Neural cell (in vitro differentiated cells): ENCODE measurements around the gene TFDP1. TPM values are rescaled to one million over a fixed set of nuclear protein-coding genes. Genes with fewer than 3 reads are reported as not detected.
A peak's percentile ranks its signal among the peaks of the same experiment; 100 is the strongest.

Experiments used
- H2AFZ ChIP-seq: fragments of 200-600, 300-800 bp; sonication (generic), shearing (Covaris generic); 2 replicates; pipeline ENCODE4 v1.6.0; 2014; ENCODE audit warnings: low read depth, mild to moderate bottlenecking, antibody characterized with exemption, low read length, moderate library complexity
- H3F3A ChIP-seq: fragments of 200-600 bp; shearing (Covaris generic); 2 replicates; pipeline ENCODE4 v1.6.1; 2016; ENCODE audit warnings: mild to moderate bottlenecking, moderate library complexity, mixed read lengths, antibody characterized with exemption, low read length; ENCODE audit not compliant: insufficient read depth, poor library complexity, severe bottlenecking
- H3K27ac ChIP-seq: fragments of 200-600, 300-800 bp; sonication (generic), shearing (Covaris generic); 2 replicates; pipeline ENCODE4 v1.5.1; 2014; ENCODE audit warnings: mild to moderate bottlenecking, low read length, moderate library complexity
- H3K27me3 ChIP-seq: fragments of 300-800, 200-600 bp; sonication (generic), shearing (Covaris generic); 2 replicates; pipeline ENCODE4 v1.6.0; 2014; ENCODE audit warnings: mild to moderate bottlenecking, low read depth, low read length, moderate library complexity; ENCODE audit not compliant: insufficient read depth
- H3K36me3 ChIP-seq: fragments of 300-800, 200-600 bp; sonication (generic), shearing (Covaris generic); 2 replicates; pipeline ENCODE4 v1.5.1; 2014; ENCODE audit warnings: mild to moderate bottlenecking, antibody characterized with exemption, low read length, moderate library complexity; ENCODE audit not compliant: insufficient read depth
- H3K4me2 ChIP-seq: fragments of 300-800, 200-600 bp; sonication (generic), shearing (Covaris generic); 2 replicates; pipeline ENCODE4 v1.6.0; 2014; ENCODE audit warnings: mild to moderate bottlenecking, low read length
- H3K4me3 ChIP-seq: fragments of 300-800, 200-600 bp; sonication (generic), shearing (Covaris generic); 2 replicates; pipeline ENCODE4 v1.5.1; 2014; ENCODE audit warnings: mild to moderate bottlenecking, low read length, moderate library complexity
- H3K79me2 ChIP-seq: fragments of 200-600 bp; shearing (Covaris generic); replicated peaks from 2 replicates; pipeline ENCODE4 v1.6.0; 2014; ENCODE audit warnings: mild to moderate bottlenecking, low read length, moderate library complexity; ENCODE audit not compliant: insufficient read depth
- H3K9ac ChIP-seq: fragments of 300-800, 200-600 bp; sonication (generic), shearing (Covaris generic); 2 replicates; pipeline ENCODE4 v1.6.1; 2016; ENCODE audit warnings: mild to moderate bottlenecking, low read length, mixed read lengths
- H3K9me2 ChIP-seq: fragments of 200-600 bp; shearing (Covaris generic); 2 replicates; pipeline ENCODE4 v1.6.1; 2016; ENCODE audit warnings: mild to moderate bottlenecking, low read length, mixed read lengths; ENCODE audit not compliant: insufficient read depth
- H3K9me3 ChIP-seq: fragments of 200-600, 300-800 bp; sonication (generic), shearing (Covaris generic); 2 replicates; pipeline ENCODE4 v1.6.1; 2016; ENCODE audit warnings: mild to moderate bottlenecking, mixed run types, low read length, moderate library complexity, mixed read lengths
- H4K20me1 ChIP-seq: fragments of 200-600 bp; shearing (Covaris generic); 2 replicates; pipeline ENCODE4 v1.6.1; 2016; ENCODE audit warnings: mild to moderate bottlenecking, mixed run types; ENCODE audit not compliant: insufficient read depth
- EP300 ChIP-seq: fragments of 450-650 bp; conservative IDR thresholded peaks from 2 replicates; pipeline ENCODE4 v1.6.1; 2014; ENCODE audit warnings: antibody characterized with exemption, mild to moderate bottlenecking, moderate library complexity; ENCODE audit not compliant: poor library complexity, severe bottlenecking
- EZH2 ChIP-seq: fragments of 200-600, 300-800 bp; shearing (Covaris generic), sonication (generic); IDR thresholded peaks from 2 replicates; pipeline ENCODE4 v1.6.1; 2014; ENCODE audit warnings: antibody characterized with exemption, low read length, borderline replicate concordance, mild to moderate bottlenecking; ENCODE audit not compliant: insufficient read depth, poor library complexity, severe bottlenecking
- MXI1 ChIP-seq: fragments of 450-650 bp; conservative IDR thresholded peaks from 2 replicates; pipeline ENCODE4 v1.6.1; 2014; ENCODE audit warnings: antibody characterized with exemption, mild to moderate bottlenecking; ENCODE audit not compliant: poor library complexity, severe bottlenecking
- POLR2AphosphoS5 ChIP-seq: IDR thresholded peaks from 2 replicates; pipeline ENCODE4 v1.6.1; 2012
- RAD21 ChIP-seq: fragments of 450-650 bp; conservative IDR thresholded peaks from 2 replicates; pipeline ENCODE4 v1.6.1; 2014; ENCODE audit warnings: antibody characterized with exemption, mild to moderate bottlenecking, moderate library complexity
- SMC3 ChIP-seq: fragments of 450-650 bp; conservative IDR thresholded peaks from 2 replicates; pipeline ENCODE4 v1.6.1; 2014; ENCODE audit warnings: antibody characterized with exemption, mild to moderate bottlenecking, moderate library complexity; ENCODE audit not compliant: poor library complexity
- TAF1 ChIP-seq: IDR thresholded peaks from 2 replicates; pipeline ENCODE4 v1.6.1; 2012; ENCODE audit warnings: low read depth
- polyA plus RNA-seq: library from polyadenylated mRNA; depleted of rRNA; stranded (reverse); fragments of >200 nt; gene quantifications from 2 replicates; pipeline ENCODE4 v1.2.3, GENCODE V29; 2014
- TF ChIP-seq, protein P1 (sequence below): IDR thresholded peaks from 2 replicates; pipeline ENCODE4 v1.6.1; 2012; ENCODE audit warnings: borderline replicate concordance
- TF ChIP-seq, protein P2 (sequence below): fragments of 450-650 bp; IDR thresholded peaks from 2 replicates; pipeline ENCODE4 v1.5.1; 2014; ENCODE audit warnings: antibody characterized with exemption, mild to moderate bottlenecking, moderate library complexity; ENCODE audit not compliant: poor library complexity, severe bottlenecking

TFDP1 gene
- polyA plus RNA-seq, 1 donor from 2014 or later = 81.2 TPM

DNA sequence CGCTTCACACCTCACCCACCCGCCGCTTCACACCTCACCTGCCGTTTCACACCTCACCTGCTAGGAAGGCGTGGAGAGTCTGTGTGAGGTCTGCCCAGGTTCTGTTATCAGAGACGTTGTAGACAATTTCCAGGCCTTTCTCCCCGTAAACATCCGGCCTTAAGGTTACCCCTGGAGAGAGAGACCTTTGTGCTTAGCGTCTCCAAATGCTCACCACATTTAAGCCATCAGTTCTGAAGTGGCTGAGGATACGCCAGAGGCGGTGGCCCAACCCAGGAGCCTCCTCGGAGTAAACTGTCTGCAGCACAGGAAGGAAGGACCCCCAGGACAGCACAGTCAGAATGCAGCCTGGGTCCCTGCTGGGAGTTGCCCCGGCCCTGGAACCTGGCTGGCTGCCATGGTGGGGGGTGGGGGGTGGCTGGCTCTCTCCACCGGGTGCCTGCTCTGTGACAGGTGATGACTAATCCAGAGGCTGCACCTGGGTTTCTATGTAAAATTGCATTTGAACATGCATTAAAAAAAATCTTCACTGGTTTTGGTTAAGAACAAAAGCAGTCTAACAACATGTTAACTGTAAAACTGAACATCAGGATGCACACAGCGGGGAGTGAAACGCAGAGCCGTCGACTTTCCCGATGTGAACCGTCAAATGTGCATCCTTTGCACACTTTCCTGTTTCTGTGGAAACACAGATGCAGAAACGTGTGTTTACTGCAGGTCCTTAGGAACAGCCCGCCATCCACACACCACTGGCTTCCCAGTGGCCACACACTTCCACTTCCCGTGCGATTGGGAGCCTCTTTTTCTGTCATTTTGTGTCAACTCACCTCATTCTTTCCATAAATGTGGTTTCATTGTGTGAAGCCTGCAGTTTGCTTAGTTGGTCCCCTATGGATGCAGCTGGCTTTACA is 69.0 kb downstream of the TFDP1 start:
- H3K4me2 ChIP-seq = no peak overlapping the region
- H3F3A ChIP-seq = no peaks in the 10 kb centered on the region
- H2AFZ ChIP-seq = no peak overlapping the region
- no peaks in the 10 kb centered on the region for H3K9me2 ChIP-seq
- no peaks in the 10 kb centered on the region for H3K36me3 ChIP-seq
- no peak for TF ChIP-seq TAF1
- peak; percentile 50 for TF ChIP-seq POLR2AphosphoS5
- TF ChIP-seq MXI1 = no peak
- TF ChIP-seq, protein P1, sequence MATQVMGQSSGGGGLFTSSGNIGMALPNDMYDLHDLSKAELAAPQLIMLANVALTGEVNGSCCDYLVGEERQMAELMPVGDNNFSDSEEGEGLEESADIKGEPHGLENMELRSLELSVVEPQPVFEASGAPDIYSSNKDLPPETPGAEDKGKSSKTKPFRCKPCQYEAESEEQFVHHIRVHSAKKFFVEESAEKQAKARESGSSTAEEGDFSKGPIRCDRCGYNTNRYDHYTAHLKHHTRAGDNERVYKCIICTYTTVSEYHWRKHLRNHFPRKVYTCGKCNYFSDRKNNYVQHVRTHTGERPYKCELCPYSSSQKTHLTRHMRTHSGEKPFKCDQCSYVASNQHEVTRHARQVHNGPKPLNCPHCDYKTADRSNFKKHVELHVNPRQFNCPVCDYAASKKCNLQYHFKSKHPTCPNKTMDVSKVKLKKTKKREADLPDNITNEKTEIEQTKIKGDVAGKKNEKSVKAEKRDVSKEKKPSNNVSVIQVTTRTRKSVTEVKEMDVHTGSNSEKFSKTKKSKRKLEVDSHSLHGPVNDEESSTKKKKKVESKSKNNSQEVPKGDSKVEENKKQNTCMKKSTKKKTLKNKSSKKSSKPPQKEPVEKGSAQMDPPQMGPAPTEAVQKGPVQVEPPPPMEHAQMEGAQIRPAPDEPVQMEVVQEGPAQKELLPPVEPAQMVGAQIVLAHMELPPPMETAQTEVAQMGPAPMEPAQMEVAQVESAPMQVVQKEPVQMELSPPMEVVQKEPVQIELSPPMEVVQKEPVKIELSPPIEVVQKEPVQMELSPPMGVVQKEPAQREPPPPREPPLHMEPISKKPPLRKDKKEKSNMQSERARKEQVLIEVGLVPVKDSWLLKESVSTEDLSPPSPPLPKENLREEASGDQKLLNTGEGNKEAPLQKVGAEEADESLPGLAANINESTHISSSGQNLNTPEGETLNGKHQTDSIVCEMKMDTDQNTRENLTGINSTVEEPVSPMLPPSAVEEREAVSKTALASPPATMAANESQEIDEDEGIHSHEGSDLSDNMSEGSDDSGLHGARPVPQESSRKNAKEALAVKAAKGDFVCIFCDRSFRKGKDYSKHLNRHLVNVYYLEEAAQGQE = peak; percentile 70
- TF ChIP-seq SMC3 = no peak
- TF ChIP-seq EP300 = peak; percentile 47
- TF ChIP-seq, protein P2, sequence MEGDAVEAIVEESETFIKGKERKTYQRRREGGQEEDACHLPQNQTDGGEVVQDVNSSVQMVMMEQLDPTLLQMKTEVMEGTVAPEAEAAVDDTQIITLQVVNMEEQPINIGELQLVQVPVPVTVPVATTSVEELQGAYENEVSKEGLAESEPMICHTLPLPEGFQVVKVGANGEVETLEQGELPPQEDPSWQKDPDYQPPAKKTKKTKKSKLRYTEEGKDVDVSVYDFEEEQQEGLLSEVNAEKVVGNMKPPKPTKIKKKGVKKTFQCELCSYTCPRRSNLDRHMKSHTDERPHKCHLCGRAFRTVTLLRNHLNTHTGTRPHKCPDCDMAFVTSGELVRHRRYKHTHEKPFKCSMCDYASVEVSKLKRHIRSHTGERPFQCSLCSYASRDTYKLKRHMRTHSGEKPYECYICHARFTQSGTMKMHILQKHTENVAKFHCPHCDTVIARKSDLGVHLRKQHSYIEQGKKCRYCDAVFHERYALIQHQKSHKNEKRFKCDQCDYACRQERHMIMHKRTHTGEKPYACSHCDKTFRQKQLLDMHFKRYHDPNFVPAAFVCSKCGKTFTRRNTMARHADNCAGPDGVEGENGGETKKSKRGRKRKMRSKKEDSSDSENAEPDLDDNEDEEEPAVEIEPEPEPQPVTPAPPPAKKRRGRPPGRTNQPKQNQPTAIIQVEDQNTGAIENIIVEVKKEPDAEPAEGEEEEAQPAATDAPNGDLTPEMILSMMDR = no peak
- no peak for TF ChIP-seq RAD21
- TF ChIP-seq EZH2 = no peak
- H3K4me3 ChIP-seq = no peak overlapping the region
- no peaks in the 10 kb centered on the region for H4K20me1 ChIP-seq
- H3K9ac ChIP-seq = no peak overlapping the region
- no peaks in the 10 kb centered on the region for H3K9me3 ChIP-seq
- H3K79me2 ChIP-seq = no peaks in the 10 kb centered on the region
- no peaks in the 10 kb centered on the region for H3K27me3 ChIP-seq
- peak overlapping the region; percentile 36 for H3K27ac ChIP-seq

DNA sequence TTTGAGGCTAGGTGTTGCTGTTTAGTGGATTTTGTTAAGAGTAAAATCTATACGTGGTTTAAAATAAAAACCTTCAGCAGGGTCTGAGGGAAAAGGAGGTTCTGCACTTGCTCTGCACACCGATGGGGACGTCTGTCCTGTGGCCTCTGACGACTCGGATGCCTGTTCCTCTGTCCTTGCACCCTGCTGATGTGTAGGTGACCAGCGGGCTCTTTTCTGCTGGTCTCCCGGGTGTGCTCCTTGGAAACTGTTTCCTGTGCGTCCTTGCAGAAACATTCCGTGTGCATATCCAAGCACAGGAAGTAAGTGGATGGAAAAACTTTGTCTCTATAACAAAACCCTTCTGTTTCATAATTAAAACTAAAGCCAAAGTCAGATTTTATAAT is 69.6 kb downstream of the TFDP1 start:
- Histone ChIP-seq H3K9ac (no peak overlapping the region), H2AFZ (no peak overlapping the region)

More for the DNA sequence above, 69.6 kb downstream of the TFDP1 start:
- H3K4me2 ChIP-seq = no peak overlapping the region
- H3K36me3 ChIP-seq = no peaks in the 10 kb centered on the region
- H3K27me3 ChIP-seq = no peaks in the 10 kb centered on the region
- no peaks in the 10 kb centered on the region for H3K9me3 ChIP-seq
- H3F3A ChIP-seq = no peaks in the 10 kb centered on the region
- peak overlapping the region; percentile 36 for H3K27ac ChIP-seq
- H4K20me1 ChIP-seq = no peaks in the 10 kb centered on the region
- H3K79me2 ChIP-seq = no peaks in the 10 kb centered on the region
- H3K9me2 ChIP-seq = no peaks in the 10 kb centered on the region
- no peak for TF ChIP-seq POLR2AphosphoS5
- TF ChIP-seq, protein P1 = no peak
- no peak for TF ChIP-seq SMC3
- no peak for TF ChIP-seq MXI1
- H3K4me3 ChIP-seq = no peak overlapping the region
